HuH-7.5 (cell line): ENCODE measurements around the gene TUBA1A.
"Not testable (repeated sequence)": the region's sequence is repeated elsewhere in the genome, so short reads cannot be mapped to it uniquely, and the experiment has no call there.

Experiments
- DNase-seq: peaks from one replicate; pipeline ENCODE4 v3.0.0; 2011; ENCODE audit warnings: low spot score

Gene TUBA1A

DNA sequence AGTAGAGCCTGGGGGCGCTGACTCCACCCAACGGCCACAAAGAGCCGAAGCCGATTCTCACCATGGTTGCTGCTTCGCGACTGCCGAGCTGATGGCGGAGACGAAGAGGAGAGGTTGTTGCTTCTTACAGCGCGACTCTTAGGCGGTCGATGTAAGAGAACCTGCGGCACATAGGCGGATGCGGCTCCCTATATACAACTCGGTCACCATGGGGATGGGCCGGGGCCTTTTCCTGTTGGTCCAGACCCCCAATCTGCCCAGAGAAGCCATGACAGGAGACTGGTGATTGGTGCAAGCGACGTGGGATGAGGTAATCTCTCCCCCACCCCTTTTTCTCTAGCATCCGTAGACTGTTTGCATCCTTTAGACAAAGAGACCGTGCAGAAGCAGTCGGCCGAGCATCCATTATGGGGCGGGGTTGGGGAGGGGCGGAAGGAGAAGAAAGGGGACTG, at the start of gene TUBA1A:
Gene TUBA1A (minus strand): TSS at position 165 of the 452 bp plus-strand sequence. CDS start 101 bp downstream, at position 64.
- peak; percentile 62 for DNase-seq

DNA sequence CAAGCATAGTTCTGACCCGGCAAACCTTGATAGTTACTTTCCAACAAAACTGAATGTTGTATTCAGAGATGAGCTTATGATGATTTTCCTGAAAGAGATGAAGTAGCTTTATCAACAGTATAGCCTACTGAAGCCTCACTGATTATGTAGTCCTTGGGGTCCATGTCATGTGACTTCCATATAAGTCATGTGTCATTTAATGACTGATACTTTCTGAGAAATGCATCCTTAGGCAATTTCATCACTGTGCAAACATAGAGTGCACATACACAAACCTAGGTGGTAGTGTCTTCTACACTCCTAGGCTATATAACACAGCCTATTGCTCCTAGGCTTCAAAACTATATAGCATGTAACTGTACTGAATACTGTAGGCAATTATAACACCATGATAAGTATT, 47.5 kb upstream of the TUBA1A start:
- DNase-seq: no peak

DNA sequence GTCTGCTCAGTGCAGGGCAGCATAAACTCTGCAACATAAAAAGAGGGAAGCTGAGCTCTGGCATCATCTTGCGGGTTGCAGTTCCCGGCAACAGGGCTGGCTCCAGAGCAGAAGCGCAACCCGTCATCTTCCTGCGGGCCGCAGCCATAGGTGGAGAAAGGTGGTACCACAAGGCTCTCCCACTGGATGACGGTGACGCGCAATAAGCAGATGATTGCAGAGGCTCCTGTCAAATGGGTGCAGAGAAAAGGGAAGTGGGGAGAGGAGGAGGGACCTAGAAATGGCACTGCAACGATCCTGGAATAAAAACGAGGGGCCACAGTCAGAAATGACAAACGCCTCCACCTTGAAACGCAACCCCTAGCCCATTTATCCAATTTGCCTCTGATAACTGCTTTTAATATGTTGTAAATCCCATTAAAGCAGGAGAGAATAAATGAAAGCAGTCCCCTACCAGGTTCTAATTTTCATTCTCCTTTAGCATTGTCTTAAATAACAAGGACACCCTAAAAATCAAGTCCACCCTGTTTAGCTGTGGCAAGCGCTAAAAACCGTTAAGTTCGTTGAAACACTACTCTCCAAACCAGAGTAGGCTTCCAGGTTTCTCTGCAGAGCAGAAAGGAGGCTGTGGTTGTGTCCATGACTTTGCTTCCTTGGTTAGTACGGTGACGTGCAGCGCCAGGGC, 45.1 kb upstream of the TUBA1A start:
- no peak for DNase-seq

DNA sequence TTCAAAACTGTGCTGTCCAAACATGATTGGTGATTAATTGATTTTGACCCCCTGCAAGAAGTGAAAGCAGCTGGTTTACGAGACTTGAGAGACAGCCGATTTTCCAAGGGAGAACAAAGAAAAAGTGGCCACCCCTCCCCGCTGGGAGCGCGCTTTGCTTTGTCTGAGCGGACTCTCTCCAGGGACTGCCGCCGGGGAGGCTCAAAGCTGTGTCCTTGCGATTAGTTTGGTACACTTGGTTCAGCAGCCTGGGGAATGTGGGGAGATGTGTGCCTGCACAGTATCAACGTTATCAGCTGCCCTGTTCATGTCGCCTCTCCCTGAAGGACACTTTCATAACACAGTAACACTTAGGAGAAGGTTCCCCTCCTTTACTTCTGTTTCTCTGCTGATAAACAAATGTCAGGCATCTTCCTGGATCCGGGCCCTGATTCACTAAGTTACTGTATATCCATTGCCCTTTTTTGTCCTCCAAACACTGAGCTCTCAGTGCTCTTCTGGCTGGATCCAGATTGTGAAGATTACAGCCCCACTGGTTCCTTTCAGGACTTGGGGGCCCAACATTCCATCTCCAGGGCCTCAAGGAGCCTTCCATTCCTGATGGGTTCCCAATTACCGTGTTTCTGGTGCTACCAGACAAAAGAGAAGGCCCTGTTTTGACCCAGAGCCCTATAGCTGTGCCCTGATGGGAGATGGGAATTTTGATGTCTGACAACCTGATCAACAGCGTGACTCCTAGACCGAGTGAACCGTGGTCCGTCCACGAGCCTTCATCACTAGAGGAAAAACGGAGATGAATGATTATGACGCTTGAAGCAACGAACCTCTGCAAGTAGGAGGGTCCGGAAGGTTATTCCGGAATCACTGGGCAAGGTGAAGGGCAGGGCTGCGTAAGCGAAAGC, 44.3 kb upstream of the TUBA1A start:
- peak; percentile 24 for DNase-seq

DNA sequence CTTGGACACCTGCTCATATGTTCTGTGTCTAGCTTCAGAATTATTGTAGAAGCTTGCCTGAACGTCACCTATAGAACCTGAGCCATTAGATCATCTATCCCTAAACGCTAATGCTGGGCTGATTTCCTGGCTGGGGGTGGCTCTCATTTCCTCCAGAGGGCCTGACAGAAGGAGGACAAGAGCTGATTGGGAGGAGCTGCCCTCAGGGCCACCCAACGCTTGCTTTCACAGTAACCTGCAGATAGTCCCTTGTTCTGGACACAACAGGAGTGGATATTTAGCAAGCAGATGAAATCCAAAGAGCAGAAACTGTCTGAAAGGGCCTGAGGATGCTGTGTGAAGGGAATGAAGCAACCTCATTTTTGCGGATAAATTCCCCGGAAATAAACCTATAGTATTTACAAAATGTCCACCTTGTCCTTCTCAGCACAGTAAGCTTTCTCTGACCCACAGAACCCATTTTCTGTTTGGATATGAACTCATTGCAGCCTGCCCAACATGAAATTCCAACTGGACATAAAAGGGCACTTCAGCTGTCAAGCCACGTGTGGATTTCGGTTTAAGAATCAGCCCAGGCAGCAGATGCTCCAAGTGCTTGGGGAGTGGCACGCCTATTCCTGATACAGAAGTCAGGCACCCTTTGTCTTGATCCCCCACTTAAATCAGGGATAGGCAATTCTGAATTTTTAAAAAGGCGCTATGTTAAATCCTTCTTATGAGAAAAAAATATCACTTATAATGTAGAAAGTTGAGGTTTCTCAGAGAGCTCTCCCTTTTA, 43.2 kb upstream of the TUBA1A start:
- no peak for DNase-seq

DNA sequence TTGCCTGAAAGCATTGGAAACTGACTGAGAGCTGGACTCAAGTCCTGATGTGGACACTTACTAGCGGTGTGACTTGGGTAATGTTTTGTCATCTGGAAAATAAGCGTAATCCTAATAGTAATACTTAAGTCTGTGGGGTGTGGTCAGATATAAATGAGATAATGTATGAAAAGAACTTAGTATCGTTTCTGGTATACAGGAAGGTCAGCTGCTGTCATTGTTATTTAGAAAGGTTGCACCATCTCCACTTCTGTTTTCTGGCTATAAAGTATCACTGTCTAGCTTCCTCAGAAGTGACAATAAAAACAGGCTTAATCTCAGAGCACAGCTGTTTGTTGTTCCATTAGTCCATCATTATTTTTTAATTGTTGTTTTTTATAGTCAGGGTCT, 41.9 kb upstream of the TUBA1A start:
- DNase-seq: no peak

DNA sequence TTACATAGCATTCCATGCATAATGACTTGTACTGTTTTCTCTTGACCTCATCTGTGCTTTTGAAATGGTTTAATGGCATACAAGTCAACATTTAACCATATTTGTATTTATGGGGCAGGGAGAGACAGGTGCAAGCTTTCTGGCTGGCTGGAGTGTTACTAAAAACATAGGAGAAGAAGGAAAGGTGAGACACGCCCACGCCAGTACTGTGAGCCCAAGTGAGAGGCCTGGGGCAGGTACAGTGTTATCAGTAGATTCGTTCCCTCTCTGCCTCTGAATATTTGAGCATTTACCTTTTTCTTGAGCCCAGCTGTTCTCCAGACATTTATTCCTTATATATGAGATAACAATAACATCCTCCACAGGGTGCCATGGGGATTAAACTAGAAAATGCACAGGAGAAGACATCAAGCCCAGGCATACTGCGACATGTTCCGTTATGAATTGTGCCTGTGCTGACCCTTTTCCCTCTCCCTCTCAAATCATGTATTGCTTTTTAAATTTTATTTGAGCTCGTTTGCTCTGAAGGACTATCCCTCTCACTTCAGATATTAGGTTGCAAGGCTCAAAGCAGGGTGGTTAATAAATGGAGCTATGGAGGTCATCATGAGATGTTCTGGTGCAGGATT, 41.4 kb upstream of the TUBA1A start:
- DNase-seq: no peak

DNA sequence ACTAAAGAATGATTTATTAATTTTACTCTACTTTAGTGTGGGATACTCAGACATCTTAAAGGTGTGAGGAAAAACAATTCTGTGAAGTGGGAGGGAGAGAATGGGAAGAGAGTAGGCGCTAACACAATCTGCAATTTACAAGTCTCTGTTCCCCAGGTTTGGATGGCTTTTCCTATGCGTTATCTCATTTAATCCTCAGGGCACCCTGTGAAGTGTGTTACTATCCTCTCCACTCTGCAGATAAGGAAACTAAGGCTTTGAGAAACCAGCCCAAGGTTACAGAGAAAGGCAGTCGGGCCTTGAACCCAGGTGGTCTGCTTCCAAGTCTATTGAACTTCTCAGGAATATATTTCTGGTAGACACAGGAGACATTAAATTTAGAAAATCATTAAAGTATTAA, 39.8 kb upstream of the TUBA1A start:
- no peak for DNase-seq

DNA sequence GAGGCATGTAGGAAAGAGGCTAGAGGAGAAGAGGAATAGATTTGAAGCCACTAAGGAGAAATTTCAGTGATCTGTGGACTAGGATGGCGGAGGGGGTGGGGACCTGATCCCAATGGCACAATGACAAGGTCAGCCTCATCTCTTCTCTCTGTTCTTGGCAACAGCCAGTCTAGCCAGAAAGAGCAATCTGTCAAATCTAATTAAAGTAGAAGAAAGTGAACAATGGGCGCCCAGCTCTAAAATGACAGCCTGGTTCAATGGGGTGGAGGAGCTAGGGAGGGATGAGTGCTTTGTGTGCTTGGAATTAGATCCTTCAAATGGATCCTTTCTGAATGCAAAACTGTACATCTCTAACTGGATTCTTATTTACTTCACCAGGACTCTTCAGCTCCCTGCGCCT, 38.8 kb upstream of the TUBA1A start:
- no peak for DNase-seq

DNA sequence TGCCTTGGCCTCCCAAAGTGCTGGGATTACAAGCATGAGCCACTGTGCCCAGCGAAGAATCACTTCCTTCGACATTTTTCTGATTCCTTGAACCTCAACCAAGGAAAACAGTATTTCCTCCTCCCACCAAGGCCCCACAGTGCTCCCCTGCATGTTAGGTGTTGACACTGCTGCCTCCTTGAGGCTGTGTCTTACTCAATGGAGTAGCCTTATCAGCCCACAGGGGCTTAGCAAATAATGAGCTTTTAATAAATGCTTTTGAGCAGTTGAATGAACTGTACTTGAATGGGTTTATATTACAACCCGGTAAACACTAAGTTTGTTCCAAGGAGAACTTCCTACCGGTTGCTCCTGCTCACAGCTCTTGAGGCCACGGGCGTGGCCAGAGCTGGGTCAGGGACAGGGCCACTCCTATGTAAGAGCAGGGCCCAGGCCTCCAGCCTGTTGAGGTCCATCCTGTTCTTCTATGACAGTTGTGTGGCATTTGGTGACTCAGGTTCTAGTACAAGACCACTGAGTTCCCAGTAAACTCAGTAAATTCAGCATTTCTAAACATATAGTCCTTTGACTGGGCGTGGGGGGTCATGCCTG, 36.8 kb upstream of the TUBA1A start:
- no peak for DNase-seq

DNA sequence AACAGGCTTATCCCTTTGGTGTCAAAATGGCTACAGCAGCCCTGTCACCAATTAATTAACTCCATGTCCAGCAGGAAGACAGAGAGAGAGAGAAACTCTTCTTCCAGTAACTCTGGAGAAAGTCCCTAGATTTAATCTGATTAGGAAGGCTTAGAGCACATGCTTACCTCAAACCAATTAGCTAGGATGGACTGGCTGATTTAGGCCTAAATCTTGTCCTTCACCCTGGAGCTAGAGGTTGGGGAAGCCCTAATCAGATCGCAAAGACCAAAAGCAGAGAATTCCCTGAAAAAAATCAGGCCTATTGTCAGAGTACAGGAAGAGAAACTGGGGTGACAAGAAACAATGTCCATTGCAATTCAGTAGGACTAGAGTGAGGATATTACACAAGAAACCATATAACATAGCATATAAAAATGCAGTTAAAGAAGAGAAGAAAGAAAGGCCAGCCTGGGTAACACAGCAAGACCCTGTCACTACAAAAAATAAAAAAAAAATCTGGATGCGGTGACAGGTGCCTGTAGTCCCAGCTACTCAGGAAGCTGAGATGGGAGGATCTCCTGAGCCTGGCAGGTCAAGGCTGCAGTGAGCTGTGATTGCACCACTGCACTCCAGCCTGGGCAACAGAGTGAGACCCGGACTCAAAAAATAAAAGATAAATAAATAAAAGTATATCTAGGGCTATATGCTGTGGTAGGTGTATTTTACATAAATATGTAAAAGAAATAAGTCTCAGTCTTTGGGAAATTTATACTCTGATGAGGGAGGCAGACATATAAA, 34.9 kb upstream of the TUBA1A start:
- no peak for DNase-seq

DNA sequence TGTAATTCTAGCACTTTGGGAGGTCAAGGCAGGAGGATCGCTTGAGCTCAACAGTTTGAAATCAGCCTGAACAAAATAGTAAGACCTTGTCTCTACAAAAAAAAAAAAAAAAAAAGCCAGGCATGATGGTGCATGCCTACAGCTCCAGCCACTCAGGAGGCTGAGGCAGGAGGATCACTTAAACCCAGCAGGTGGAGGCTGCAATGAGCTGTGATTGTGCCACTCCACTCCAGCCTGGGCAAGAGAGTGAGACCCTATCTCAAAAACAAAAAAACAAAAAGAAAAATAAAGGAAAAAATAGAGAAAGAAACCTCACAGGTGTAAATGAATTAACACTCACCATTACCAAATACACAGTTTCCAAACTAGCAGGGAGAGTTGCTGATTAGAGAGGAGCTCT, 34.2 kb upstream of the TUBA1A start:
- no peak for DNase-seq

DNA sequence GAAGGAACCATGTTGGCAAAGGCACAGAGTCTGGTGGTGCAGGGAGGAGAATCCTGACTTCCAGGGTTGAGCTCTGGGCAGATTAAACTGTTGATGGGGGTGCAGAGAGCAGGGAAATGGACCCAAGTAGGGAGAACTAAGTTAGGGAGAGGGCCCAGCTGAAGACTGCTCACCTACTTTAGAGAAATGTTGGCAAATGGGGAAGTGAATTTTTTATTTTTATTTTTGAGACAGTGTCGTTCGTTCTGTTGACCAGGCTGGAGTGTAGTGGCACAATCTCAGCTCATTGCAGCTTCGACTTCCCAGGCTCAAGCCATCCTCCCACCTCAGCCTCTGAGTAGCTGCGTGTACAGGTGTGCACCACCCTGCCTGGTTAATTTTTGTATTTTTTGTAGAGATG, 32.1 kb upstream of the TUBA1A start:
- no peak for DNase-seq

DNA sequence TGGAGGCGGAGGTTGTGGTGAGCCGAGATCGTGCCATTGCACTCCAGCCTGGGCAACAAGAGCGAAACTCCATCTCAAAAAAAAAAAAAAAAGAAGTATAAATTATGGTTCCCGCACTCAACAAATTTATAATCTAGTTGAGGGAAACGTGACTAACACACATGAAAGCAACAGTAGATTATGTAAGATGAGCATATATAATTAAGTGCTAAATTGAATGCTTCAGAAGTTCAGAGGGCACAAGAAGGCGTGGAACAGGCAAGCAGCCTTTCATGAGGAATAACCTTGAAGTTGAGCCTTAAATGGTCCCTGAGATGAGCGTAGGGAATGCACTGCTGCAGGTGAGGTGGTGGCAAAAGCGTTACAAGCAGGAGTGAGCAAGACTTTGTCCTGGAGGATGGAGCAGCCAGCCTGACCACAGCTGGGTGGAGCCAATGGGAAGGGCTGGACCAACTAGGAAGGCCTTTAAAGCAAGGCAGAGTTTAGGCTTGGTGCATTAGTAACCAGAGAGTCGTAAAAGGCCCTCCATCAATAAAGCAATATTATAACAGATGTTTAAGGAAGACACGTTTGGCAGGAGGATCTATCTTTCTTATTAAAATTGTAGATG, 30.6 kb upstream of the TUBA1A start:
- no peak for DNase-seq

DNA sequence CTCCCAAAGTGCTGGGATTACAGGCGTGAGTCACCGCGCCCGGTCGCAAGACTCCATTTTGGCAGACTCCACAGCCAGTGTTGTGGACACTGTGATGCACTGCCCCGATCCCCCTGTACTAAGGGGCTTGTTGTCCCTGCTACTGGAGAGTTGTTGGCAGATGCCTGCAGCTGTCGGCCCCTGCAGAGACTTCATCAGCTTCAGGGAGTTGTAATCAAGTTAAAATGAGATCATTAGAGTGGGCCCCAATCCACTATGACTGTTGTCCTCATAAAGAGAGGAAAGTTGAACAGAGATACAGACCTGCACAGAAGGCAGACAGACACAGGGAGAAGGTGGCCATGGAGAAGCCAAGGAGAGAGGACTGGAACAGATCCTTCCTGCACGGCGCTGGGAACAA, 23.7 kb upstream of the TUBA1A start:
- DNase-seq: no peak

DNA sequence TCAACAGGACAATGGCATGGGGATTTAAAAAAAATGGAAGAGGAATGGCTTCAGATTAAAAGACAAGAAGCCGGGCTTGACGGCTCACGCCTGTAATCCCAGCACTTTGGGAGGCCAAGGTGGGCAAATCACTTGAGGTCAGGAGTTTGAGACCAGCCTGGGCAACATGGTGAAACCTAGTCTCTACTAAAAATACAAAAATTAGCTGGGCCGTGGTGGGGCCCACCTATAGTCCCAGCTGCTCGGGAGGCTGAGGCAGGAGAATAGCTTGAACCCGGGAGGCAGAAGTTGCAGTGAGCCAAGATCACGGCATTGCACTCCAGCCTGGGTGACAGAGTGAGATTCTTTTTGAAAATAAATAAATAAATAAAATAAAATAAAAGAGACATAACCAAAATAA, 21.8 kb upstream of the TUBA1A start:
- DNase-seq: not testable (repeated sequence)

DNA sequence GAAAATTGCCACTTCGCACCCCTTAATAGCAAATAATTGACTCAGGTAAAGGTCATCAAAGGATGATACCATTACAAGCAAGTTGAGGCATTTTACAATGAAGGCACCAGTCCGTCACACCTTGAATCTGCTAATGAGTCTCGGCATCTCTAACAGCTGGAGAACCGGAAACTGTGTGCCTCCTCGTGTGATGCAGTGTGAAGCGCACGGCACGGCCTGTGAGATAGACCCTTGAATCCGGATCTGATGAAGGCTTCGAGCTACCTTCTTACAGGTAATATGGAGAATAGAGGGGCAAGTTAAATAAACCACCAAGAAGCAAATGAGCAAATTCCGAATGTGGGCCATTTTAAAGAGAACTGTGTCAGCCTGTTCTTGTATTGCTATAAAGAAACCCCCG, 19.8 kb upstream of the TUBA1A start:
- DNase-seq: no peak

DNA sequence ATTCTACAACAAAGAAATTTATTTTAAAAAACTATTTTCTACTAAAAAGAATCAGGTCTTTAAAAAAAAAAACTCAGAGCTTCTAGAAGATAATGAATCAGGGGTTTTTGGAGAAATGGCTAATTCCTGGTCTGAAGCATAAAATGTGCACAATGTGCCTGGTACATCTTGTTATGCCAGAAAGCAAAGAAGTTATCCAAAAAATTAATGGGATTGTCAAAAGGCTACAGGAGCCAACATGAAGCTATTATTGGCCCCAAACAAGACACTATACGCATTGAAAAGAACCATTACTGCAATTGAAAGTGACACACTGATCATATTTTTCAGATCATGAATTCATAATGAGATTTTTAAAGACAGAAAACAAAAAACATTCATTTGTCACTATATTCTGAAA, 19.3 kb upstream of the TUBA1A start:
- no peak for DNase-seq

DNA sequence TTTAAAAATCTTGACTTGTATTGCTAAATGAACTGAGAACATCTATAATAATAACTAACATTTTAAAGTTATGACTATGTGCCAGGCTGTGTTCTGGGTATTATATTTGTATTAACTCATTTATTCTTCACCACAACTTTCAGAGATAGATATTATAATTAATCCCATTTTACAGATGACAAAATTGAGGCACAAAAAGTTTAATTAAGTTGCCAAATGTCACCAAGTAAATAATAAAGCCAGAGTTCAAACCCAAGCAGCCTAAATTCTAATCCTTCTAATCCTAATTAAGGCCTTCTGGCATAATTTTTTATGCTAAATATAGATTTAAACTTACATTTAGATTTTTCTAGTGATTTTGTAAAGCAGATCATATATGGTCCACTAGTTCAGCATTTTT, 17.5 kb upstream of the TUBA1A start:
- DNase-seq: no peak

DNA sequence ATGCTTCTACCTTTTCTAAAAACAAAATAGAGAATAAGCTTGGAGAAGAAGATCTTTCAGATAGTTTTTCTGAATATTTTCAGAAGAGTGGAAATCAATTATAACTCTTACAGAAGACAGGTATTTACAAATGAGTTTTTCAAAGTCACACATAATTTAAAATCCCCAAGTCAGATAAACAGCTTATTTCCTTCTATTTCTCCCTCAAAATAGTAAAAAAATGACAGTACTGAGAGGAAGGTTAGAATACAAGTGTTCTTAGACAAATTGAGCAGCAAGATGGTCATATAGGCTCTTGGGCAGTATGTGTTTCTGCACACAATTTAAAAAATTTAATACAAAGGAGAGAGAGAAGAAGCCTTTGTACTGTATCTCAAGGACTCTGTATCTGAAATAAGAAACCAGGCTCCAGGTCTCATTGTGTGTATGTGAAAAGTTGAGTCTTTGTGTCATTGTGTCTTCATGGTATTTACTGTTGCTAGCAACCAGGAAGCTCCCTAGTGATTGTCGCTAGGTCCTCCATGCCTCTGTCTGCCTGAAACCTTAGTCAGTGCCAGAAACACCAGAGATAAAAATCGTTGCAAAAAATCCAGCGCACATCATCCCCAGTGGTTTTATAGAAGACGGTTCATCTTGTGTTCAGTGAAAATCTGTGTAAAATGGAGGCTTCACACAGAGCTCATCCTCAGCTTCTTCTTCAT, 12.9 kb upstream of the TUBA1A start:
- DNase-seq: no peak
